ENCODE results near the gene SNAP25.

DNA sequence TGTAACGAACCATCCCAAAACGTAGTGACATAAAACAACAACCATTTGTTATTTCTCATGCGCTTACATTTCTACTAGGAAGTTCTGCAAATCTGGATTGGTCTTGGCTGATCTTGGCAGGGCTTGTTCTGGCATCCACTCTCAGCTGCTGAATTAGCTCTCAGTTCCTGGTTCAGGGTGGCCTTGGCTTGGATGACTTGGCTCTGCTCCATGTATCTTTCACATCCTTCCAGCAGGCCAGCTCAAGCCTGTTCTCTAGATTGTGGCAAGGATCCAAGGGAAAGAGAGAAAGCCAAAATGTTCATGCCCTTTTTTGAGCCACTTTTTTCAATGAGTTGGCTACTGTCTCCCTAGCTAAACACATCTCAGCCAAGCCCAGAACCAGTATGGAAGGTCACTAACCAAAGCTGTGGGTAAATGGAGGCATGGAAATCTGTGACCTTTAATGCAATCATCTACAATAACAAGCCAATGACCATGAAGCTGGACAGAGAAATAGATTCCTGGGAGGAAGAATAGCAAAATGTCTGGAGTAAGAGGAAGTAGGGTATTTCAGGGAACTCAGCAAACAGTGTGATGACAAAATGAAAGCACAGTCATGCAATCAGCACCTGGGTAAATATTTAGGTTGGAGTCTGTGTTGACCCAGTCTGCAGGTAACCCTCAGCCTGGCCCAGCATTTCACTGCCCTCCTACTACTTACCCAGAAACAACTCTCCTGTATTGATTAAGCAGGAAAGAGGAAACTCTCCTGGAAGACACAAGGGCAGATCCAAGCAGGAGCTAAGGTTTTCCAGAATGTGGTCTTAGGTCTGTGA, 32.7 kb upstream of the SNAP25 start:
- TF ChIP-seq CTCF (IDR thresholded peaks at IDR 0.05; ENCODE audit: low read depth, low read length, poor library complexity, severe bottlenecking) (no peak), EZH2phosphoT487 (IDR thresholded peaks at IDR 0.05; ENCODE audit: borderline replicate concordance, low read length) (no peak)
